ENCODE results near the gene HSF2BP. TPM values are rescaled to one million over a fixed set of nuclear protein-coding genes. Genes with fewer than 3 reads are reported as not detected.

Gene HSF2BP
- total and polyA plus RNA-seq, 8 donors, result 0.23 to 1.5 (median 0.31) TPM; not detected in 3

GRCh38 chr21:43645136-43645891 is 14.0 kb downstream of the HSF2BP start:
- WGBS, 5 donors, result 37 to 40% (median 38%) methylated on average over 12 of the region's 12 CpGs
- H3K27ac ChIP-seq, result peak overlapping the region in 4 of 5 donors; percentile 27 to 58 (median 49)
- H3K9me3 ChIP-seq, result no peaks in the 10 kb centered on the region
- intact Hi-C loops (cut with DNase I; ENCODE audit: low total_unique reads), result no loop called here
- no peaks in the 10 kb centered on the region for H3K27me3 ChIP-seq
- no peak overlapping the region for H3K4me3 ChIP-seq
- TF ChIP-seq CTCF (IDR thresholded peaks at IDR 0.05) (peak in 4 of 7 experiments; percentile 17 to 52 (median 33)), POLR2AphosphoS5 (IDR thresholded peaks at IDR 0.05) (no peak)
- H3K4me1 ChIP-seq, result peaks cover 0 to 20% (median 10%) of the 10 kb centered on the region in 4 donors
- peak; percentile 57 to 86 for DNase-seq
- no peaks in the 10 kb centered on the region for H3K36me3 ChIP-seq

GRCh38 chr21:43644609-43645008 is 14.7 kb downstream of the HSF2BP start:
- intact Hi-C loops (cut with DNase I; ENCODE audit: low total_unique reads), result no loop called here
- 85 to 90% (median 86%) methylated on average over 6 of the region's 6 CpGs for WGBS, 5 donors

GRCh38 chr21:43644071-43644470 is 15.2 kb downstream of the HSF2BP start:
- intact Hi-C loops (cut with DNase I; ENCODE audit: low total_unique reads), result no loop called here
- Histone ChIP-seq H3K27me3 (no peaks in the 10 kb centered on the region), H3K36me3 (no peaks in the 10 kb centered on the region), H3K27ac (no peak overlapping the region), H3K9me3 (no peaks in the 10 kb centered on the region), H3K4me1 (peaks cover 0 to 20% (median 10%) of the 10 kb centered on the region in 4 donors), H3K4me3 (no peak overlapping the region)
- 88 to 95% (median 90%) methylated on average over 4 of the region's 4 CpGs for WGBS, 5 donors
- TF ChIP-seq EP300 (IDR thresholded peaks at IDR 0.05), result no peak
- TF ChIP-seq CTCF (IDR thresholded peaks at IDR 0.05), result no peak
- no peak for TF ChIP-seq POLR2AphosphoS5 (IDR thresholded peaks at IDR 0.05)
- no peak for TF ChIP-seq POLR2A (IDR thresholded peaks at IDR 0.05)
- no peak for DNase-seq

More at GRCh38 chr21:43644609-43645008, 14.7 kb downstream of the HSF2BP start:
- Histone ChIP-seq H3K9me3 (no peaks in the 10 kb centered on the region), H3K36me3 (no peaks in the 10 kb centered on the region), H3K4me1 (peaks cover 0 to 20% (median 10%) of the 10 kb centered on the region in 4 donors), H3K27ac (no peak overlapping the region), H3K4me3 (no peak overlapping the region), H3K27me3 (no peaks in the 10 kb centered on the region)
- no peak for DNase-seq
- TF ChIP-seq EP300 (IDR thresholded peaks at IDR 0.05) (no peak), POLR2AphosphoS5 (IDR thresholded peaks at IDR 0.05) (no peak), POLR2A (IDR thresholded peaks at IDR 0.05) (no peak), CTCF (IDR thresholded peaks at IDR 0.05) (no peak)

- intact Hi-C loops (cut with DNase I; ENCODE audit: low total_unique reads), result no loop called here
- TF ChIP-seq EP300 (IDR thresholded peaks at IDR 0.05) (no peak), POLR2A (IDR thresholded peaks at IDR 0.05) (no peak), POLR2AphosphoS5 (IDR thresholded peaks at IDR 0.05) (no peak), CTCF (IDR thresholded peaks at IDR 0.05) (no peak)
- Histone ChIP-seq H3K9me3 (no peaks in the 10 kb centered on the region), H3K4me1 (peaks cover 0 to 20% (median 10%) of the 10 kb centered on the region in 4 donors), H3K36me3 (no peaks in the 10 kb centered on the region), H3K27ac (no peak overlapping the region), H3K4me3 (no peak overlapping the region), H3K27me3 (no peaks in the 10 kb centered on the region)
- no peak for DNase-seq
- 88 to 98% (median 96%) methylated on average over 4 of the region's 4 CpGs for WGBS, 5 donors
Observed at GRCh38 chr21:43643193-43643592, 16.1 kb downstream of the HSF2BP start.

Measured in stomach (tissue), 9 donors.